HEK293T (cell line): ENCODE data around the gene SYCP1.

ENCODE experiments used
- CTCF ChIA-PET: fragments of 350-600 bp; formaldehyde crosslinking; extraction: SDS; loops from one replicate; lab custom pipeline; 2021; ENCODE audit warnings: antibody characterized with exemption, inconsistent platforms; lab: Yijun Ruan, JAX
- POLR2A ChIA-PET: fragments of 350-600 bp; formaldehyde crosslinking; extraction: SDS; loops from one replicate; lab custom pipeline; 2020; ENCODE audit warnings: antibody characterized with exemption, inconsistent platforms; lab: Yijun Ruan, JAX
- DNase-seq: peaks from one replicate; pipeline ENCODE4 v3.0.0; 2012; ENCODE audit warnings: mixed read lengths; ENCODE audit errors: extremely low spot score
- ARNT ChIP-seq: fragments of 450-650 bp; IDR thresholded peaks from 2 replicates; pipeline ENCODE4 v1.6.1; 2017; ENCODE audit warnings: mild to moderate bottlenecking
- BHLHE40 ChIP-seq: fragments of 450-650 bp; IDR thresholded peaks from 2 replicates; pipeline ENCODE4 v1.6.1; 2016; ENCODE audit warnings: mild to moderate bottlenecking, moderate library complexity, borderline replicate concordance
- CTBP1 ChIP-seq: fragments of 450-650 bp; IDR thresholded peaks from 2 replicates; pipeline ENCODE4 v1.6.1; 2016; ENCODE audit warnings: borderline replicate concordance
- ELF4 ChIP-seq: fragments of 450-650 bp; IDR thresholded peaks from 2 replicates; pipeline ENCODE4 v1.6.1; 2017; ENCODE audit warnings: antibody characterized with exemption
- FOXA1 ChIP-seq: fragments of 450-650 bp; IDR thresholded peaks from 2 replicates; pipeline ENCODE4 v1.6.1; 2016; ENCODE audit warnings: mild to moderate bottlenecking
- FOXK2 ChIP-seq: fragments of 450-650 bp; IDR thresholded peaks from 2 replicates; pipeline ENCODE4 v1.6.1; 2016; ENCODE audit warnings: mild to moderate bottlenecking
- FOXM1 ChIP-seq: fragments of 450-650 bp; IDR thresholded peaks from 2 replicates; pipeline ENCODE4 v1.6.1; 2017; ENCODE audit warnings: mild to moderate bottlenecking, borderline replicate concordance
- HDGF ChIP-seq: fragments of 450-650 bp; IDR thresholded peaks from 2 replicates; pipeline ENCODE4 v1.6.1; 2017; ENCODE audit warnings: antibody characterized with exemption, borderline replicate concordance
- L3MBTL2 ChIP-seq: fragments of 450-650 bp; conservative IDR thresholded peaks from 2 replicates; pipeline ENCODE4 v1.6.1; 2016; ENCODE audit warnings: mild to moderate bottlenecking
- LEF1 ChIP-seq: fragments of 450-650 bp; IDR thresholded peaks from 2 replicates; pipeline ENCODE4 v1.6.1; 2017; ENCODE audit warnings: mild to moderate bottlenecking, borderline replicate concordance
- NFRKB ChIP-seq: fragments of 450-650 bp; IDR thresholded peaks from 2 replicates; pipeline ENCODE4 v1.6.1; 2016; ENCODE audit warnings: mild to moderate bottlenecking, moderate library complexity
- SP1 ChIP-seq: fragments of 450-650 bp; IDR thresholded peaks from 2 replicates; pipeline ENCODE4 v1.6.1; 2017
- SUZ12 ChIP-seq: fragments of 450-650 bp; IDR thresholded peaks from 2 replicates; pipeline ENCODE4 v1.6.1; 2016; ENCODE audit warnings: mild to moderate bottlenecking
- TARDBP ChIP-seq: fragments of 450-650 bp; IDR thresholded peaks from 2 replicates; pipeline ENCODE4 v1.6.1; 2016
- ZNF384 ChIP-seq: fragments of 450-650 bp; IDR thresholded peaks from 2 replicates; pipeline ENCODE4 v1.6.1; 2016
- TF ChIP-seq, protein P1 (sequence below): fragments of 450-650 bp; IDR thresholded peaks from 2 replicates; pipeline ENCODE4 v1.6.1; 2016

Gene SYCP1

DNA sequence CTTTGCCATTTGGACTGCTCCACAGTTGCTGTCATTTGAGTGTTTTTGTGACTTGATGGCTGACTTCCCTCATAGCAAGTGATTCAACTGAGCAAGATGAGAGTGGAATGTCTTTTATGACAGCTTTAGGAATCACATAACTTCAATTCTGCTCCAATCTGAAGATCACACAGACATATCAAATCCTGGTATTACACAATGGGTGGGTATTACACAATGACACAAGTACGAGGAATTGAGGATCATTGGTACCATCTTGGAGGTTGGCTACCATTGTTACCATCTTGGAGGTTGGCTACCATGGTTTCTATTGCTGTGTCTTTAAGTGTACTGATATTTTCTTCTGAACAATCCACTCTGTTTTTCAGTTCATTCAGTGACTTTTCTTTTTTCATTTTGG lies 166.5 kb downstream of the SYCP1 start:
- DNase-seq: no peak
- TF ChIP-seq SP1 (no peak), LEF1 (no peak), ZNF384 (no peak), BHLHE40 (no peak), ELF4 (no peak), FOXM1 (no peak), NFRKB (no peak), FOXA1 (no peak), ARNT (no peak), TARDBP (no peak)
- CTCF ChIA-PET: no interaction called here
- POLR2A ChIA-PET: no interaction called here

GRCh38 chr1:115023593-115023992 lies 168.9 kb downstream of the SYCP1 start:
- CTCF ChIA-PET: no interaction called here

DNA sequence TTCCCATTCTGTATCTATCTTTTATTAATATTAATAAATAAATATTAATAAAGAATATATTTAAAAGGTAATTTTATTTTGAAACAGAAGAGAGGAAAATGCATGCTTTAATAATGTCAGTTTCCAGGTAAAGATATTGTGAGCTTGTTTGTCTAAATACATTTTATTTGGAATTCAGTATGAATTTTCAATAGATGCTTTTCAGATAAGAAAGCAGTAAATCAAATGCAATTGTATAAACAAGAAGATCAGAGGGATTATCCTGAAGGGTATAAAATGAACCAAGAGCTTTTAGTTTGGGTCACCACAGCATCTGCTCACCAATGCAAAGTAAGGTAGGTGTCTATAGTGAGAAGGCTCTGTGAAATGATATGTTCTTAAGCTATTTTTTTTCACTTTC lies 174.9 kb downstream of the SYCP1 start, which contains the start of gene TSHB:
TSHB (plus strand) TSS at position 301 of the 400 bp plus-strand sequence. CDS start 3,537 bp downstream, outside the sequence.
- DNase-seq: no peak
- TF ChIP-seq LEF1 (no peak), CTBP1 (no peak), FOXM1 (no peak)
- ChIA-PET POLR2A (no interaction called here), CTCF (no interaction called here)

More at GRCh38 chr1:115023593-115023992, 168.9 kb downstream of the SYCP1 start:
- POLR2A ChIA-PET: no interaction called here
- no peak for DNase-seq
- no peak for TF ChIP-seq ARNT
- no peak for TF ChIP-seq FOXM1
- TF ChIP-seq CTBP1: no peak
- no peak for TF ChIP-seq HDGF
- no peak for TF ChIP-seq FOXK2
- TF ChIP-seq, protein P1, sequence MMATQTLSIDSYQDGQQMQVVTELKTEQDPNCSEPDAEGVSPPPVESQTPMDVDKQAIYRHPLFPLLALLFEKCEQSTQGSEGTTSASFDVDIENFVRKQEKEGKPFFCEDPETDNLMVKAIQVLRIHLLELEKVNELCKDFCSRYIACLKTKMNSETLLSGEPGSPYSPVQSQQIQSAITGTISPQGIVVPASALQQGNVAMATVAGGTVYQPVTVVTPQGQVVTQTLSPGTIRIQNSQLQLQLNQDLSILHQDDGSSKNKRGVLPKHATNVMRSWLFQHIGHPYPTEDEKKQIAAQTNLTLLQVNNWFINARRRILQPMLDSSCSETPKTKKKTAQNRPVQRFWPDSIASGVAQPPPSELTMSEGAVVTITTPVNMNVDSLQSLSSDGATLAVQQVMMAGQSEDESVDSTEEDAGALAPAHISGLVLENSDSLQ: no peak
- no peak for TF ChIP-seq SP1
- TF ChIP-seq BHLHE40: no peak
- no peak for TF ChIP-seq L3MBTL2
- no peak for TF ChIP-seq FOXA1

GRCh38 chr1:115031595-115031994 lies 176.9 kb downstream of the SYCP1 start:
- DNase-seq: no peak
- TF ChIP-seq FOXK2: no peak
- TF ChIP-seq, protein P1: no peak
- CTCF ChIA-PET: interaction anchor here (0.8 to 1.2 kb wide), 2 partner anchors 8 to 21 kb away, joined by 3 to 6 read pairs; no protein-coding TSS in a partner anchor
- POLR2A ChIA-PET: no interaction called here

DNA sequence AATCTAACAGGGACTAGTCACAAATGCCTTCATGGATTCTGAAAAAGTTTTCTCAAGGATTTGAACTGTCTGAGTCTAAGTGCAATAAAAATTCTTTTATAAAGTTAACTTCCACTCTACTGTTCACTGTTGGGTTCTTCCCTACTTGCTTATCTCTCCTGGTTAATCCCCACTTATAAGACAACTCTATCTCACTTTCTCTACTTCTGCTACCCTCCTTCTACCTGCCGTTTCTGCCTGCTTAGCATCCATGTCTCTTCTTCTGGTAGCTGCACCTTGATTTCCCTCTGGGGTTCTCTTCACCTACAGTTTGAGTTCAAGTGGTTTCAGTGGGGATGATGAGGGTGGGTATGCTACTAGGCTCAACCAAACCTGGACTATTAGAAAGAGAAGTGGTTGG lies 181.0 kb downstream of the SYCP1 start:
- ChIA-PET POLR2A (no interaction called here), CTCF (no interaction called here)
- TF ChIP-seq TARDBP: no peak
- no peak for TF ChIP-seq BHLHE40
- no peak for TF ChIP-seq SP1
- TF ChIP-seq SUZ12: no peak
- TF ChIP-seq LEF1: no peak
- no peak for TF ChIP-seq ZNF384
- TF ChIP-seq FOXA1: no peak
- no peak for TF ChIP-seq ARNT
- no peak for TF ChIP-seq FOXK2
- TF ChIP-seq L3MBTL2: no peak
- no peak for TF ChIP-seq ELF4
- TF ChIP-seq FOXM1: no peak
- no peak for TF ChIP-seq HDGF
- no peak for TF ChIP-seq NFRKB
- no peak for DNase-seq

- DNase-seq: no peak
- TF ChIP-seq ARNT (no peak), FOXA1 (no peak), SUZ12 (no peak), TARDBP (no peak), FOXM1 (no peak)
- CTCF ChIA-PET: no interaction called here
- POLR2A ChIA-PET: no interaction called here
Observed at GRCh38 chr1:115036814-115037507, 182.3 kb downstream of the SYCP1 start.

- DNase-seq: no peak
- ChIA-PET CTCF (interaction anchor here (0.8 to 1.5 kb wide), 3 partner anchors 10 to 15 kb away, joined by 3 to 6 read pairs (median 4); no protein-coding TSS in a partner anchor), POLR2A (no interaction called here)
- TF ChIP-seq TARDBP (no peak), FOXM1 (no peak), FOXK2 (no peak), ZNF384 (no peak), SUZ12 (no peak), FOXA1 (no peak), ARNT (no peak), BHLHE40 (no peak), HDGF (no peak), SP1 (no peak), L3MBTL2 (no peak)
Observed at GRCh38 chr1:115040501-115040900, 185.8 kb downstream of the SYCP1 start.
